ENCODE results near the gene PDE6H. TPM values are rescaled to one million over a fixed set of nuclear protein-coding genes. Genes with fewer than 3 reads are reported as not detected.

PDE6H gene
- total and polyA plus RNA-seq, 2 donors from 2014 or later = not detected

DNA sequence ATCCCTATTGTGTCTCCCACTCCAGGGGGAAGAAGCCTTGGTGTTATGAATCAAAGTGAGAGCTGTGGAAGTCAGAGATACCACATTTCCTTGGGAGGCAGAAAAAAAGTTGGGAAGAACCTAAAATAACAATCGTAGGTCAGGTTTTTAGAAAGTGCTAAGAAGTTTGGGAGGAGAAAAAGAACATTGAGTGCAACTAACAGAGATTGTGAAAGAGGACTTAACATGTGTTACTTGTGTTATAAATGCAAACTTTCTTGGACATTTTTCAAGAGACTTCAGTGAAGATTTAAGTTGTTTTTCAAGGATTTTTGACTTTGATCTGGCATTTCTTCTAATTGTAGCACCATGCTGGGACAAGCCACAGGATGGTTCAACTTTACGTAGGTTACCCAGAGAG is 26.7 kb upstream of the PDE6H start:
- no peak for FAIRE-seq
- TF ChIP-seq, protein P1, sequence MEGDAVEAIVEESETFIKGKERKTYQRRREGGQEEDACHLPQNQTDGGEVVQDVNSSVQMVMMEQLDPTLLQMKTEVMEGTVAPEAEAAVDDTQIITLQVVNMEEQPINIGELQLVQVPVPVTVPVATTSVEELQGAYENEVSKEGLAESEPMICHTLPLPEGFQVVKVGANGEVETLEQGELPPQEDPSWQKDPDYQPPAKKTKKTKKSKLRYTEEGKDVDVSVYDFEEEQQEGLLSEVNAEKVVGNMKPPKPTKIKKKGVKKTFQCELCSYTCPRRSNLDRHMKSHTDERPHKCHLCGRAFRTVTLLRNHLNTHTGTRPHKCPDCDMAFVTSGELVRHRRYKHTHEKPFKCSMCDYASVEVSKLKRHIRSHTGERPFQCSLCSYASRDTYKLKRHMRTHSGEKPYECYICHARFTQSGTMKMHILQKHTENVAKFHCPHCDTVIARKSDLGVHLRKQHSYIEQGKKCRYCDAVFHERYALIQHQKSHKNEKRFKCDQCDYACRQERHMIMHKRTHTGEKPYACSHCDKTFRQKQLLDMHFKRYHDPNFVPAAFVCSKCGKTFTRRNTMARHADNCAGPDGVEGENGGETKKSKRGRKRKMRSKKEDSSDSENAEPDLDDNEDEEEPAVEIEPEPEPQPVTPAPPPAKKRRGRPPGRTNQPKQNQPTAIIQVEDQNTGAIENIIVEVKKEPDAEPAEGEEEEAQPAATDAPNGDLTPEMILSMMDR (IDR thresholded peaks at IDR 0.05; ENCODE audit: borderline replicate concordance, extremely low read depth, insufficient read depth) = no peak

DNA sequence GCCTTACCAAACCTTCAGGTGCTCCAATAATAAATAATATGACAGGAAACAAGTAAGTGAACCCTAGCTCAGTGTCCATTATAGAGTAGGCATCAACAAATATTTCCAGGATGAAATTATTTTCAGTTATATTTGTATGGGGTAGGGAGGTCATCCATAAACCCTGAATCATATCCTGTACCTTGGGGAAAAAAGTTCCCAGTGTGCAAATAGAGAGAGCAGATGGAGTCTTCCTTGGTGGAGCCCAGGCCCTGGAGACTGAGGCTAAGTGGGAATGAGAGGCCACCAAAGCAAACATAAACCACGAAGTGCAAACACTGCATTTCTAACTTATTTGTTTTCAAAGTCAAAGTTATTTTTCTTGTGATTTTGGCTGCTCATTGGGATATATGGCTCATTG is 26.0 kb upstream of the PDE6H start:
- no peak for DNase-seq
- H3K27ac ChIP-seq (ENCODE audit: low read depth in 2 of 2, low read length in 2 of 2) = no peak overlapping the region
- no peak overlapping the region for H3K4me3 ChIP-seq (ENCODE audit: low read length in 3 of 3)
- H3K9me3 ChIP-seq (ENCODE audit: control insufficient read depth in 2 of 3, insufficient read depth in 1 of 3, low read length in 3 of 3) = no peaks in the 10 kb centered on the region
- H3K9ac ChIP-seq (ENCODE audit: low read length in 3 of 3) = no peak overlapping the region
- H3K36me3 ChIP-seq (ENCODE audit: control insufficient read depth in 2 of 3, insufficient read depth in 3 of 3, low read length in 3 of 3) = peaks cover 0 to 3% (median 0%) of the 10 kb centered on the region in 3 donors
- intact Hi-C loops (cut with DNase I) = no loop called here
- H3K4me1 ChIP-seq (ENCODE audit: control insufficient read depth in 2 of 3, insufficient read depth in 2 of 3, low read depth in 1 of 3, low read length in 3 of 3) = peaks cover 9 to 33% (median 12%) of the 10 kb centered on the region in 3 donors
- no peaks in the 10 kb centered on the region for H3K27me3 ChIP-seq (ENCODE audit: control insufficient read depth, insufficient read depth, low read length)
- FAIRE-seq = no peak
- TF ChIP-seq, protein P1 (IDR thresholded peaks at IDR 0.05; ENCODE audit: borderline replicate concordance, extremely low read depth, insufficient read depth) = no peak

More for the DNA sequence above, 26.7 kb upstream of the PDE6H start:
- intact Hi-C loops (cut with DNase I) = no loop called here
- Histone ChIP-seq H3K27ac (ENCODE audit: low read depth in 2 of 2, low read length in 2 of 2) (no peak overlapping the region), H3K4me3 (ENCODE audit: low read length in 3 of 3) (no peak overlapping the region), H3K9me3 (ENCODE audit: control insufficient read depth in 2 of 3, insufficient read depth in 1 of 3, low read length in 3 of 3) (no peaks in the 10 kb centered on the region), H3K36me3 (ENCODE audit: control insufficient read depth in 2 of 3, insufficient read depth in 3 of 3, low read length in 3 of 3) (peaks cover 0 to 3% (median 0%) of the 10 kb centered on the region in 3 donors), H3K4me1 (ENCODE audit: control insufficient read depth in 2 of 3, insufficient read depth in 2 of 3, low read depth in 1 of 3, low read length in 3 of 3) (peaks cover 9 to 28% (median 9%) of the 10 kb centered on the region in 3 donors), H3K9ac (ENCODE audit: low read length in 3 of 3) (no peak overlapping the region), H3K27me3 (ENCODE audit: control insufficient read depth, insufficient read depth, low read length) (no peaks in the 10 kb centered on the region)
- DNase-seq = no peak

DNA sequence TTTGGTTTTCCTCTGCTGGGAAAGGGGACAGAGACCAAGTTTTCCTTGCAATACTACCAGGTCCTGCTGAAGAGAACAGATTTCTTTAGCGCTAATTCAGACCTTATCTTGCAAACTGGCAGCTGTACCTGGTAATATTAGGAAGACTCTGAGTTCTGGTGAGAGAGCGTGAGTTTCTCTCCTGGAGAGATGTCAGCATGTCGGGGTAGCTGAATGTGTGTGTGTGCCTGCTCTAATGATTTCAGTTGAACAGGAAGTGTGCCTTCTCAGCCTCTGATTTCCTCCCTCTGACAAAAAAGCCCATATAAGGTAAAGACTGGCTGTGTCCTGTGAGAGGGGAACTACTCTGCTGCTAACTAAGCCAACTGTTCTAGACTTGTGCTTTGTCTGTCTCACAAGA is 24.2 kb upstream of the PDE6H start:
- Histone ChIP-seq H3K9me3 (ENCODE audit: control insufficient read depth in 2 of 3, insufficient read depth in 1 of 3, low read length in 3 of 3) (no peaks in the 10 kb centered on the region), H3K27ac (ENCODE audit: low read depth in 2 of 2, low read length in 2 of 2) (peak overlapping the region; percentile 58 to 84), H3K4me3 (ENCODE audit: low read length in 3 of 3) (no peak overlapping the region), H3K9ac (ENCODE audit: low read length in 3 of 3) (peak overlapping the region in 2 of 3 donors; percentile 0 to 62), H3K27me3 (ENCODE audit: control insufficient read depth, insufficient read depth, low read length) (no peaks in the 10 kb centered on the region), H3K4me1 (ENCODE audit: control insufficient read depth in 2 of 3, insufficient read depth in 2 of 3, low read depth in 1 of 3, low read length in 3 of 3) (peaks cover 9 to 34% (median 13%) of the 10 kb centered on the region in 3 donors), H3K36me3 (ENCODE audit: control insufficient read depth in 2 of 3, insufficient read depth in 3 of 3, low read length in 3 of 3) (no peaks in the 10 kb centered on the region)
- FAIRE-seq (peak; percentile 39), DNase-seq (peak in 4 of 5 donors; percentile 49 to 93 (median 74))
- intact Hi-C loops (cut with DNase I) = no loop called here
- TF ChIP-seq, protein P1 (IDR thresholded peaks at IDR 0.05; ENCODE audit: borderline replicate concordance, extremely low read depth, insufficient read depth) = no peak

DNA sequence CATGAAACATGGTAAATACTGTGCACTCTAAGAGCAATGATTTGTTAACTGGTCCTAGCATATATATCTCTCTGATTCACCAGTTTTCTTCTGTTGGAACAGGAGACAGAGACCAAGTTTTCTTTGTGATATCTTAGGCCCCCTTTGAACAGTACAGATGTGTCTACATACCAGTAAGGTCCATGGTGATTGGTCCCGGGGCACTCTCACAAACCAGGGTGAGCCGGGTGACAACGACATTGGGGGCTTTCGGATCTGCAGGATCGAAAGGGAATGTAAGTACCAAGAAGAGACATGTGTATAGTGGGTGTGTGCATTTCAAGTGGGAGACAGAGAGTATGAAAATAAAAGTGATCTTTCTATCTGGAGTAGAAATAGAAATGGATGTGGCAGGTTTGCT is 23.2 kb upstream of the PDE6H start:
- TF ChIP-seq, protein P1 (IDR thresholded peaks at IDR 0.05; ENCODE audit: borderline replicate concordance, extremely low read depth, insufficient read depth) = no peak
- H3K9me3 ChIP-seq (ENCODE audit: control insufficient read depth in 2 of 3, insufficient read depth in 1 of 3, low read length in 3 of 3) = no peaks in the 10 kb centered on the region
- H3K27me3 ChIP-seq (ENCODE audit: control insufficient read depth, insufficient read depth, low read length) = no peaks in the 10 kb centered on the region
- intact Hi-C loops (cut with DNase I) = no loop called here
- no peaks in the 10 kb centered on the region for H3K36me3 ChIP-seq (ENCODE audit: control insufficient read depth in 2 of 3, insufficient read depth in 3 of 3, low read length in 3 of 3)
- DNase-seq (peak in 1 of 5 donors; percentile 41), FAIRE-seq (no peak)
- peaks cover 9 to 39% (median 16%) of the 10 kb centered on the region in 3 donors for H3K4me1 ChIP-seq (ENCODE audit: control insufficient read depth in 2 of 3, insufficient read depth in 2 of 3, low read depth in 1 of 3, low read length in 3 of 3)
- H3K27ac ChIP-seq (ENCODE audit: low read depth in 2 of 2, low read length in 2 of 2) = peak overlapping the region in 1 of 2 donors; percentile 84
- H3K9ac ChIP-seq (ENCODE audit: low read length in 3 of 3) = no peak overlapping the region
- H3K4me3 ChIP-seq (ENCODE audit: low read length in 3 of 3) = no peak overlapping the region

All from kidney (tissue), 14 donors.